Esophagus (tissue), 2 donors: ENCODE results near the gene WDFY3. TPM values are rescaled to one million over a fixed set of nuclear protein-coding genes. Genes with fewer than 3 reads are reported as not detected.
"Not testable (repeated sequence)": the region's sequence is repeated elsewhere in the genome, so short reads cannot be mapped to it uniquely, and the experiment has no call there.

Experiments used
- H3K27ac ChIP-seq, 2 donors: one replicate each; pipeline ENCODE4 v1.5.1; 2013; ENCODE audit warnings: low read depth in 2 of 2, mild to moderate bottlenecking in 2 of 2, inconsistent platforms in 1 of 2, low read length in 1 of 2, moderate library complexity in 1 of 2
- H3K27me3 ChIP-seq, 2 donors: one replicate each; pipeline ENCODE4 v1.6.1; 2013; ENCODE audit warnings: low read length in 2 of 2, control low read depth in 1 of 2, mild to moderate bottlenecking in 1 of 2; ENCODE audit not compliant: insufficient read depth in 2 of 2, control insufficient read depth in 1 of 2
- H3K36me3 ChIP-seq, 2 donors: one replicate each; pipeline ENCODE4 v1.6.1; 2013; ENCODE audit warnings: low read length in 1 of 2; ENCODE audit not compliant: control insufficient read depth in 2 of 2, insufficient read depth in 2 of 2
- H3K4me1 ChIP-seq, 2 donors: one replicate each; pipeline ENCODE4 v1.6.1; 2013; ENCODE audit warnings: low read length in 1 of 2; ENCODE audit not compliant: control insufficient read depth in 2 of 2, insufficient read depth in 2 of 2
- H3K4me3 ChIP-seq, 2 donors: one replicate each; pipeline ENCODE4 v1.5.1; 2013; ENCODE audit warnings: low read length in 2 of 2, mild to moderate bottlenecking in 2 of 2, low read depth in 1 of 2, moderate library complexity in 1 of 2
- H3K9me3 ChIP-seq, 2 donors: one replicate each; pipeline ENCODE4 v1.6.1; 2013; ENCODE audit warnings: mild to moderate bottlenecking in 2 of 2, low read depth in 1 of 2, low read length in 1 of 2, moderate library complexity in 1 of 2; ENCODE audit not compliant: control insufficient read depth in 2 of 2, insufficient read depth in 1 of 2
- WGBS, 2 donors: extraction: QIAGEN DNeasy Blood & Tissue Kit; methylation state at CpG; one replicate each; pipeline ENCODE4 v1.1.7; 2013; 5-methylcytosine and 5-hydroxymethylcytosine counted together
- polyA plus RNA-seq, 2 donors: library from polyadenylated mRNA; stranded (reverse); fragments of 200-250 nt; gene quantifications; one replicate each; pipeline ENCODE4 v1.2.3, GENCODE V29; 2013
- donor health status: healthy with polysubstance abuse.
- donor health status: Bipolar disorder and iron deficiency.

Gene WDFY3
- polyA plus RNA-seq, 2 donors, result 9.4 to 10.8 TPM

GRCh38 chr4:84664767-84665166 is 301.7 kb downstream of the WDFY3 start:
- H3K27me3 ChIP-seq, H3K4me3 ChIP-seq, H3K27ac ChIP-seq, H3K36me3 ChIP-seq, H3K4me1 ChIP-seq, H3K9me3 ChIP-seq: not testable (repeated sequence)
- 96% methylated on average over 14 to 19 of the region's 19 CpGs for WGBS, 2 donors

- Histone ChIP-seq H3K4me3 (no peak overlapping the region), H3K9me3 (peaks cover 0 to 2% of the 10 kb centered on the region in 2 donors), H3K27ac (no peak overlapping the region), H3K36me3 (no peaks in the 10 kb centered on the region), H3K4me1 (peaks cover 0 to 2% of the 10 kb centered on the region in 2 donors), H3K27me3 (no peaks in the 10 kb centered on the region)
- WGBS, 2 donors, result 49 to 70% methylated on average over 4 of the region's 4 CpGs
Observed at GRCh38 chr4:84661191-84661939, 305.1 kb downstream of the WDFY3 start.

DNA sequence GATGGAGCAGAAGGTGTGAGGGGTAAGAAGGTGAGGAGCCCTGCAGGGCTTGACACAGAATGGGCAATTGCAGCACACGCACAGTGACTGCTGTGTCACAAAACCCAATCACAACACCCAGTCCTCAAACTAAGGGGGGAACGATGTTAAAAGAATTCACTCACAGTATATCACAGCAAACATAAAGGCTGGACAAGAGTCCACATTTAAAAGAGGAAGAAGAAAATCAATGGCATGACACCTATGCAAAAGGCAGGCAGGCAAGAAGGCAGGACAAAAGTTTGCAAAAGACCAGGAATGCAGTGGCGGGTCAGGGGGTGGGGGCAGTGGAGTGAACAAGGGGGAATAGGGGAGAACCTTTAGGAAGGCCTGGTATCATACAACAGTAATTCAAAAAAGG is 305.9 kb downstream of the WDFY3 start:
- WGBS, 2 donors, result 91% methylated on average over 3 of the region's 3 CpGs
- H3K27ac ChIP-seq, result no peak overlapping the region
- H3K27me3 ChIP-seq, result no peaks in the 10 kb centered on the region

DNA sequence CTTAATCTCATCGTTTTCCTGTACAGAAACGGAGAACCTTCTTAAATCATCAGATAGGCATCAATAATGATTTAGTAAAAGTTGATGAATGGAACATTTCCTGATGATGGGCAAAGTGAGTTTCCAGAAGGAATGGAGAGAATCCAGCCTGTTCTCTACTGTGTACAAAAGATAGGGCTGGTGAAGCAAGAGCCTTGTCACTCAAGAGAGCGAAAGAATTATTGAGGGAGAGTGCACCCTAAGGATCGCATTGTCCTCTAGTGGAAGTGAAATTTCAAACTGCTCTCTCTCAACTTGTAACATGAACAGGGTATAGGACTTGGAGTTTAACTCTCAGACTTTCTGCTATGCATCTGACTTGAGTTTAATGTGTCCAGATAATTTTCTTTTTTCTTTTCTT is 314.0 kb downstream of the WDFY3 start:
- Histone ChIP-seq H3K4me1 (no peaks in the 10 kb centered on the region), H3K27me3 (no peaks in the 10 kb centered on the region), H3K36me3 (peaks cover 0 to 3% of the 10 kb centered on the region in 2 donors), H3K4me3 (no peak overlapping the region), H3K9me3 (no peaks in the 10 kb centered on the region), H3K27ac (no peak overlapping the region)
- 95 to 97% methylated on average over 4 of the region's 4 CpGs for WGBS, 2 donors

More for the DNA sequence above, 305.9 kb downstream of the WDFY3 start:
- Histone ChIP-seq H3K9me3 (peaks cover 0 to 2% of the 10 kb centered on the region in 2 donors), H3K36me3 (no peaks in the 10 kb centered on the region), H3K4me3 (no peak overlapping the region), H3K4me1 (peaks cover 0 to 2% of the 10 kb centered on the region in 2 donors)

DNA sequence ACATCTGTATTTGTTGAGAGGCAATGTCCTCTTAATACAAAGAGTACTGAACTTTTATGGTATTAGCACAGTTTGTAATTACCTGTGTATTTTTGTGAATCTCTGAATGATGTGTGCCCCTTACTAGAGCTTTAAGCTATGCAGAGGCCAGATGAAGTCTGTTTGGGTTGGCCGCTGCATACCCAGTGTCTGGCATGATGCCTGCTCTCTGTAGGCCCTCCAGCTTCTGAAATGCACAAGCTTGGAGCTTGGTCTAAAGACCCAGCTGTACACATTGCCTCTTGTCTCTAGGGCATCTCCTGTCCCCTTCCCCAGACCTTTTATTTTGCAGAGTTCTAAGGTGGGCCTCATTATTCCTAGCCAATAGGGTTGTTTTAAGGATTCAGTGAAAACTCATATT is 315.0 kb downstream of the WDFY3 start:
- Histone ChIP-seq H3K27ac (no peak overlapping the region), H3K4me3 (no peak overlapping the region), H3K27me3 (no peaks in the 10 kb centered on the region), H3K9me3 (no peaks in the 10 kb centered on the region), H3K4me1 (no peaks in the 10 kb centered on the region), H3K36me3 (peaks cover 0 to 5% of the 10 kb centered on the region in 2 donors)
- WGBS, 2 donors, result 83 to 100% methylated on average over 1 of the region's 1 CpG

GRCh38 chr4:84648863-84649647 is 317.4 kb downstream of the WDFY3 start:
- Histone ChIP-seq H3K27ac (no peak overlapping the region), H3K27me3 (no peaks in the 10 kb centered on the region), H3K4me3 (no peak overlapping the region), H3K9me3 (no peaks in the 10 kb centered on the region), H3K36me3 (peaks cover 0 to 5% of the 10 kb centered on the region in 2 donors), H3K4me1 (no peaks in the 10 kb centered on the region)
- WGBS, 2 donors, result 76 to 78% methylated on average over 10 of the region's 10 CpGs

GRCh38 chr4:84648178-84648577 is 318.3 kb downstream of the WDFY3 start:
- Histone ChIP-seq H3K27me3 (no peaks in the 10 kb centered on the region), H3K4me3 (no peak overlapping the region), H3K4me1 (no peaks in the 10 kb centered on the region), H3K9me3 (no peaks in the 10 kb centered on the region), H3K36me3 (peaks cover 0 to 5% of the 10 kb centered on the region in 2 donors), H3K27ac (no peak overlapping the region)
- WGBS, 2 donors, result 83 to 84% methylated on average over 1 of the region's 1 CpG

- peaks cover 0 to 5% of the 10 kb centered on the region in 2 donors for H3K36me3 ChIP-seq
- no peaks in the 10 kb centered on the region for H3K27me3 ChIP-seq
- no peaks in the 10 kb centered on the region for H3K9me3 ChIP-seq
- no peak overlapping the region for H3K27ac ChIP-seq
- 75 to 84% methylated on average over 2 of the region's 2 CpGs for WGBS, 2 donors
- H3K4me1 ChIP-seq, result no peaks in the 10 kb centered on the region
- H3K4me3 ChIP-seq, result no peak overlapping the region
Observed at GRCh38 chr4:84647312-84647884, 319.1 kb downstream of the WDFY3 start.

- Histone ChIP-seq H3K4me1 (no peaks in the 10 kb centered on the region), H3K36me3 (peaks cover 0 to 4% of the 10 kb centered on the region in 2 donors), H3K27me3 (no peaks in the 10 kb centered on the region), H3K9me3 (no peaks in the 10 kb centered on the region), H3K4me3 (no peak overlapping the region), H3K27ac (no peak overlapping the region)
- 92 to 98% methylated on average over 5 of the region's 5 CpGs for WGBS, 2 donors
Observed at GRCh38 chr4:84644087-84644486, 322.4 kb downstream of the WDFY3 start.
